Suprapubic skin (tissue), 4 donors: ENCODE results near the gene MTERF4. TPM values are rescaled to one million over a fixed set of nuclear protein-coding genes. Genes with fewer than 3 reads are reported as not detected.

Experiments
- DNase-seq, 2 donors: peaks; one replicate each; pipeline ENCODE4 v3.0.0-alpha.2; 2019; ENCODE audit warnings: low spot score in 2 of 2
- H3K27ac ChIP-seq: fragments of 200-600 bp; sonication (generic); one replicate; pipeline ENCODE4 v1.5.1; 2019
- H3K27me3 ChIP-seq: fragments of 200-600 bp; sonication (generic); one replicate; pipeline ENCODE4 v1.5.1; 2019
- H3K36me3 ChIP-seq: fragments of 200-600 bp; sonication (generic); one replicate; pipeline ENCODE4 v1.5.1; 2019
- H3K4me1 ChIP-seq: fragments of 200-600 bp; sonication (generic); one replicate; pipeline ENCODE4 v1.5.1; 2019
- H3K4me3 ChIP-seq: fragments of 200-600 bp; sonication (generic); one replicate; pipeline ENCODE4 v1.5.1; 2019; ENCODE audit warnings: mild to moderate bottlenecking
- H3K9me3 ChIP-seq: fragments of 200-600 bp; sonication (generic); one replicate; pipeline ENCODE4 v1.5.1; 2019
- EP300 ChIP-seq: sonication (generic); formaldehyde crosslinking; IDR thresholded peaks from one replicate; pipeline ENCODE4 v1.6.1; 2017; ENCODE audit warnings: antibody characterized with exemption
- POLR2A ChIP-seq, 2 donors: fragments of 450-650 bp; IDR thresholded peaks; one replicate each; pipeline ENCODE4 v1.6.1; 2017; ENCODE audit warnings: antibody characterized with exemption in 2 of 2, mild to moderate bottlenecking in 2 of 2, moderate library complexity in 2 of 2
- POLR2AphosphoS5 ChIP-seq, 3 donors: sonication (generic); formaldehyde crosslinking; IDR thresholded peaks; one replicate each; pipeline ENCODE4 v1.6.1; 2017; ENCODE audit warnings: antibody characterized with exemption in 3 of 3
- WGBS: methylation state at CpG from one replicate; pipeline ENCODE4 v1.1.5; 2018; 5-methylcytosine and 5-hydroxymethylcytosine counted together
- total RNA-seq, 4 donors: library from RNA; depleted of rRNA; stranded (reverse); fragments of >200 nt; gene quantifications; one replicate each; pipeline ENCODE4 v1.1.0, GENCODE V29; 2016
- TF ChIP-seq, protein P1 (sequence below), 2 donors: fragments of 200-600 bp in 1 of 2; fragments of 450-650 bp in 1 of 2; sonication (generic) in 1 of 2; IDR thresholded peaks; one replicate each; pipeline ENCODE4 v1.5.1; 2016 to 2019; ENCODE audit warnings: antibody characterized with exemption in 2 of 2, mild to moderate bottlenecking in 1 of 2, moderate library complexity in 1 of 2

Gene MTERF4
- total RNA-seq, 4 donors from 2014 or later, result 30.0 to 81.8 (median 52.4) TPM

DNA sequence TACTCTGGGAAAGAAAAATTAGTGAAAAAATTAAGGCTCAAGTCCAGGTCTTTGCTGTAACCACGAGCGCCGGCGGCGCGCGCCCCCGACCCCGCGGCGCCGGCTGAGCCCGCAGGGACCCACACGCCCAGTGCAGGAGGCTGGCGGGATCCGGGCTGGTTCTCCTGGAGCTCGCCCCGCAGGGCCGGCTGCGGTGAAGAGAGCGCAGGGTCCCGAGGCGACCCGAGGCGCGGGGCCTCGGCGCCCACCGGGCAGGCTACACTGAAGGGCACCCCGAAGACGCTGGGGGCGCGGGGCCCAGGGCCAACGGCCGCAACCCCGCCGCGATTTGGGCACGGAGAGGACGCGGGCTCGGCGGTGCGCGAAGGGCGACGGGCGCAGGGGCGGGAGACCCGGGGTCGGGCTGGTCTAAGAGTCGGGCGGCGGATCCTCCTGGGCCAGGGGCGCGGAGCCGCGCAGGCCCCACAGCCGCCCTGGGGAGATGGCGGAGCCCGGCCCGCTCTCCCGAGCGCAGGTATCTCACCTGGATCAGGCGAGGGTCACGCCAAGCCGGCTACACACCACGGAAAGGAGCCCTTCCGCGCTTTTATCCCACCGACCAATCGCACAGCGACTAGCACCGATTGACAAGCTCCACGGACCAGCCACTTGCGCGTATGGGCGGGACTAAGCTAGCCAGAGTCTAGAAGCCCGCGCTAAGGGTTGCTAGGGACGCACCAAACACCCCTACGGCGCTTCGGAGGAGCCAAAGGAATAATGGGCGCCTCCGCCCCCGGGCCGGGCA, 47.0 kb upstream of the MTERF4 start, which contains the start of gene PASK:
Gene PASK (minus strand): TSS at position 582 of the 784 bp plus-strand sequence. CDS start 6,440 bp downstream, outside the sequence.
- Histone ChIP-seq H3K36me3 (peaks cover 6% of the 10 kb centered on the region), H3K27me3 (no peaks in the 10 kb centered on the region), H3K27ac (peak within 1 kb of the TSS; percentile 80), H3K4me3 (peak within 1 kb of the TSS; percentile 88), H3K4me1 (peaks cover 32% of the 10 kb centered on the region), H3K9me3 (no peaks in the 10 kb centered on the region)
- WGBS, result 0% methylated on average over 31 of the region's 88 CpGs
- DNase-seq, result peak; percentile 96 to 97
- no peak for TF ChIP-seq EP300

DNA sequence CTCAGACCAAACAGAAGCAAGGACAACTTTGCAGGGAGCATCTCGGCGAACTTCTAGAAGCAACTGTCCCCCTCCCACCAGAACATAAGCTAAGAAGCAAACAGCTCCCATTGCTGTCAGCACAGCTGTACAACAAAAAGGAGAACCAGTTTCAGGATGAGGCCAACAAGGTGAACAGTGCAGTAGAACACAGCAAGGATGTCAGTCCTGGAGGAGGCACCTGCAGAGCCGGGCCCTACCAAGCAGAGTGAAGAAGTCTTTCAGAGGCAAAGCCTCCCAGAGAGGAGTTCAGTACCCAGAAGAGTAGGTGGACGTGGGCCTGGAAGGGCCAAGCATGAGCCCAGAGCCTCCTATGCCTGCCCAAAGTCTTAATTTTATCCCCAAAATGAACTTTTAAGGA, 46.2 kb upstream of the MTERF4 start:
- peaks cover 32% of the 10 kb centered on the region for H3K4me1 ChIP-seq
- WGBS, result 94% methylated on average over 4 of the region's 4 CpGs
- no peak for DNase-seq
- peaks cover 2% of the 10 kb centered on the region for H3K36me3 ChIP-seq
- TF ChIP-seq EP300 (no peak), POLR2A (IDR thresholded peaks at IDR 0.05) (no peak), POLR2AphosphoS5 (IDR thresholded peaks at IDR 0.05) (no peak)
- TF ChIP-seq, protein P1, sequence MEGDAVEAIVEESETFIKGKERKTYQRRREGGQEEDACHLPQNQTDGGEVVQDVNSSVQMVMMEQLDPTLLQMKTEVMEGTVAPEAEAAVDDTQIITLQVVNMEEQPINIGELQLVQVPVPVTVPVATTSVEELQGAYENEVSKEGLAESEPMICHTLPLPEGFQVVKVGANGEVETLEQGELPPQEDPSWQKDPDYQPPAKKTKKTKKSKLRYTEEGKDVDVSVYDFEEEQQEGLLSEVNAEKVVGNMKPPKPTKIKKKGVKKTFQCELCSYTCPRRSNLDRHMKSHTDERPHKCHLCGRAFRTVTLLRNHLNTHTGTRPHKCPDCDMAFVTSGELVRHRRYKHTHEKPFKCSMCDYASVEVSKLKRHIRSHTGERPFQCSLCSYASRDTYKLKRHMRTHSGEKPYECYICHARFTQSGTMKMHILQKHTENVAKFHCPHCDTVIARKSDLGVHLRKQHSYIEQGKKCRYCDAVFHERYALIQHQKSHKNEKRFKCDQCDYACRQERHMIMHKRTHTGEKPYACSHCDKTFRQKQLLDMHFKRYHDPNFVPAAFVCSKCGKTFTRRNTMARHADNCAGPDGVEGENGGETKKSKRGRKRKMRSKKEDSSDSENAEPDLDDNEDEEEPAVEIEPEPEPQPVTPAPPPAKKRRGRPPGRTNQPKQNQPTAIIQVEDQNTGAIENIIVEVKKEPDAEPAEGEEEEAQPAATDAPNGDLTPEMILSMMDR (IDR thresholded peaks at IDR 0.05), result no peak
- no peak overlapping the region for H3K27ac ChIP-seq
- H3K9me3 ChIP-seq, result no peaks in the 10 kb centered on the region
- H3K4me3 ChIP-seq, result peak overlapping the region; percentile 88
- H3K27me3 ChIP-seq, result no peaks in the 10 kb centered on the region

DNA sequence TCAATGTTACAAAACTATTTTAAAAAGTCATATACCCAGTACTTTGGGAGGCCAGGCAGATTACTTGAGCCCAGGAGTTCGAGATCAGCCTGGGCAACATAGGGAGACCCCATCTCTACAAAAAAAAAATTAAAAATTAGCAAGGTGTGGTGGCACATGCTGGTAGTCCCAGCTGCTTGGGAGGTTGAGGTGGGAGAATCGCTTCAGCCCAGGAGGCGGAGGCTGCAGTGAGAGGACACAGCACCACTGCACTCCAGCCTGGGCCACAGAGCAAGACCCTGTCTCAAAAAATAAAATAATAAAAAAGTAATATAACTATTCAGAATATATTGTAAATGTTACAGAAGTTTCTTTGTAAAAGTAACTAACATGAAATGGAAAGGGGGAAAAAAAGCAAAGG, 45.2 kb upstream of the MTERF4 start:
- DNase-seq, result no peak
- TF ChIP-seq POLR2A (IDR thresholded peaks at IDR 0.05) (no peak), EP300 (no peak), POLR2AphosphoS5 (IDR thresholded peaks at IDR 0.05) (no peak)
- TF ChIP-seq, protein P1 (IDR thresholded peaks at IDR 0.05), result no peak
- Histone ChIP-seq H3K27me3 (no peaks in the 10 kb centered on the region), H3K4me1 (peaks cover 30% of the 10 kb centered on the region), H3K4me3 (no peak overlapping the region), H3K9me3 (no peaks in the 10 kb centered on the region), H3K27ac (no peak overlapping the region), H3K36me3 (no peaks in the 10 kb centered on the region)
- 96% methylated on average over 3 of the region's 3 CpGs for WGBS

DNA sequence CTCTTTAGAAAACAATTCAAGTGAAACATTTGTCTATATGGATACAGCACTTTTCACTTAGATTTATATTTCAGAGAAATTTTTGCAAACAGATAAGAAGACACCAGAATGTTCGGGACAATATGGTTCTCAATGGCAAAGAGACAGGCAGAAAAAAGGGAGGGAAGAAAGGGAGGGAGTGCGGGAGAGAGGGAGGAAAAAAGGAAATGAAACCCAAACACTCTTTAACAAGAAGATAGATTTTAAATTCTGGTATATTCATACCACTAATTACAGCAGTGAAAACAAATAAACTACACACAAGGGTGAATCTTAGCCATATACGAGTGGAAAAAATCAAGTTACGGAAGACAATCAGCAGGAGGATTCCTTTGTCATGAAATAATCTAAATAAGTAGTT, 44.2 kb upstream of the MTERF4 start:
- no peak overlapping the region for H3K4me3 ChIP-seq
- H3K4me1 ChIP-seq, result peaks cover 22% of the 10 kb centered on the region
- H3K9me3 ChIP-seq, result no peaks in the 10 kb centered on the region
- H3K27me3 ChIP-seq, result no peaks in the 10 kb centered on the region
- DNase-seq, result no peak
- WGBS, result 90% methylated on average over 4 of the region's 4 CpGs
- H3K36me3 ChIP-seq, result no peaks in the 10 kb centered on the region
- no peak overlapping the region for H3K27ac ChIP-seq
- TF ChIP-seq, protein P1 (IDR thresholded peaks at IDR 0.05), result no peak
- TF ChIP-seq EP300, result no peak
- TF ChIP-seq POLR2AphosphoS5 (IDR thresholded peaks at IDR 0.05), result no peak
- no peak for TF ChIP-seq POLR2A (IDR thresholded peaks at IDR 0.05)

DNA sequence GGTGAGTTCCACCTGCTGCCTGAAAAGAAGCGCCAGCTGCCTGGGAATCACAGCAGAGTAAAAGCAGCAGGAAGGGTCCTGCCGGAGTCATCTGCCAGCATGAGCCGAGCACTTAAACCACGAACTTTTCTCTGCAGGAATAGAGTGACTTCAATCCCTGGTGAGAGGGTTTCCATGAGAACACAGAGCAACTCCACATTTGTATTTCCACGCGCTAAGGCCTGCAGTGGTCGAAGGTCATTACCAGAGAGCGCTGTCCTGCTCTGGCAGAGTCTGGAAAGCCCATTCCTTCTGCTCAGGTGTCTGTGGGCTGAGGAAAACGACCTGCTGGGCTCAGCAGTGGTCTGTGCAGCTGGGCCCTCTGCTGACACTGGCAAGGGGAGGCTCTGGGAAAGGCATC, 40.5 kb upstream of the MTERF4 start:
- DNase-seq, result no peak
- Histone ChIP-seq H3K27me3 (no peaks in the 10 kb centered on the region), H3K36me3 (peaks cover 21% of the 10 kb centered on the region), H3K4me3 (no peak overlapping the region), H3K9me3 (no peaks in the 10 kb centered on the region), H3K4me1 (no peaks in the 10 kb centered on the region), H3K27ac (no peak overlapping the region)
- no peak for TF ChIP-seq POLR2AphosphoS5 (IDR thresholded peaks at IDR 0.05)
- TF ChIP-seq, protein P1 (IDR thresholded peaks at IDR 0.05), result no peak
- no peak for TF ChIP-seq POLR2A (IDR thresholded peaks at IDR 0.05)
- TF ChIP-seq EP300, result no peak
- 91% methylated on average over 9 of the region's 9 CpGs for WGBS
